H1 (cell line): ENCODE data around the gene TM4SF1. TPM values are rescaled to one million over a fixed set of nuclear protein-coding genes. Genes with fewer than 3 reads are reported as not detected.

Experiments
- KDM5A ChIP-seq: fragments of 200-600 bp; IDR thresholded peaks from 2 replicates; pipeline ENCODE4 v1.7.1; 2012; ENCODE audit warnings: mild to moderate bottlenecking, low read length, inconsistent platforms, mixed read lengths
- MAX ChIP-seq: IDR thresholded peaks from 2 replicates; pipeline ENCODE4 v1.6.1; 2012; ENCODE audit warnings: inconsistent platforms
- polyA plus RNA-seq, 7 experiments: library from polyadenylated mRNA; depleted of rRNA in 3 of 7; stranded (reverse) in 5 of 7; unstranded in 2 of 7; fragments of >200 nt in 5 of 7; fragments of 200-250 nt in 2 of 7; gene quantifications; 1 replicate in 5 of 7; 2 replicates in 1 of 7; 4 replicates in 1 of 7; pipeline versions ENCODE4 v1.2.1 to v1.2.3, GENCODE V29; 2011 to 2013; ENCODE audit warnings: missing spikeins in 2 of 7, mixed read lengths in 2 of 7
- total RNA-seq: library from RNA; stranded (reverse); fragmentation: NEBNext Ultra II Directional; extraction: Animal tissue kit (Norgen Biotek cat#: 25700); gene quantifications from 2 replicates; pipeline ENCODE4 v1.2.1, GENCODE V29; 2021

Gene TM4SF1
- total and polyA plus RNA-seq, 2 of the 8 experiments (the other 6 are each of a cell fraction or from before 2014, with no cell fraction given), result 0.26 to 1.3 TPM

GRCh38 chr3:149330609-149331331 is 46.7 kb downstream of the TM4SF1 start (continued):
- no peak for TF ChIP-seq KDM5A
- no peak for TF ChIP-seq MAX
